ENCODE results near the gene CAPG. TPM values are rescaled to one million over a fixed set of nuclear protein-coding genes. Genes with fewer than 3 reads are reported as not detected.
A peak's percentile ranks its signal among the peaks of the same experiment; 100 is the strongest.

Gene CAPG
- total and polyA plus RNA-seq, 2 experiments from 2014 or later, result 13.0 to 14.0 TPM

- no peak overlapping the region for H3K4me3 ChIP-seq
- no peaks in the 10 kb centered on the region for H3K36me3 ChIP-seq
- TF ChIP-seq CTCF (IDR thresholded peaks at IDR 0.05; ENCODE audit: low read depth, low read length), result peak; percentile 95
- H3K4me1 ChIP-seq (ENCODE audit: low read depth), result peaks cover 21% of the 10 kb centered on the region
- no peaks in the 10 kb centered on the region for H3K9me3 ChIP-seq (ENCODE audit: low read depth)
- H3K27me3 ChIP-seq, result no peaks in the 10 kb centered on the region
- H3K27ac ChIP-seq, result peak overlapping the region; percentile 51
- peak; percentile 88 to 90 for DNase-seq (ENCODE audit: low read depth in 1 of 2, low spot score in 1 of 2)
Measured at GRCh38 chr2:85420536-85421259, 10.5 kb upstream of the CAPG start.

GRCh38 chr2:85419009-85419675 is 9.0 kb upstream of the CAPG start:
- Histone ChIP-seq H3K36me3 (no peaks in the 10 kb centered on the region), H3K9me3 (ENCODE audit: low read depth) (no peaks in the 10 kb centered on the region), H3K4me3 (peak overlapping the region; percentile 57), H3K27ac (peak overlapping the region; percentile 94), H3K27me3 (no peaks in the 10 kb centered on the region), H3K4me1 (ENCODE audit: low read depth) (peaks cover 21% of the 10 kb centered on the region)
- TF ChIP-seq CTCF (IDR thresholded peaks at IDR 0.05; ENCODE audit: low read depth, low read length), result no peak
- no peak for DNase-seq (ENCODE audit: low read depth in 1 of 2, low spot score in 1 of 2)

- Histone ChIP-seq H3K4me1 (ENCODE audit: low read depth) (peaks cover 21% of the 10 kb centered on the region), H3K27me3 (peaks cover 5% of the 10 kb centered on the region), H3K4me3 (peak within 1 kb of the TSS; percentile 57), H3K27ac (peak within 1 kb of the TSS; percentile 94), H3K36me3 (no peaks in the 10 kb centered on the region), H3K9me3 (ENCODE audit: low read depth) (no peaks in the 10 kb centered on the region)
- peak; percentile 88 to 92 for DNase-seq (ENCODE audit: low read depth in 1 of 2, low spot score in 1 of 2)
- no peak for TF ChIP-seq CTCF (IDR thresholded peaks at IDR 0.05; ENCODE audit: low read depth, low read length)
Measured at GRCh38 chr2:85418132-85419008, 8.2 kb upstream of the CAPG start, which contains the start of gene SH2D6. Gene SH2D6, plus strand, starts transcription at chr2:85418714. Its CDS starts 10,752 bp downstream, at chr2:85429466.

- TF ChIP-seq CTCF (IDR thresholded peaks at IDR 0.05; ENCODE audit: low read depth, low read length), result no peak
- Histone ChIP-seq H3K27me3 (peaks cover 7% of the 10 kb centered on the region), H3K4me3 (no peak overlapping the region), H3K9me3 (ENCODE audit: low read depth) (no peaks in the 10 kb centered on the region), H3K4me1 (ENCODE audit: low read depth) (peaks cover 14% of the 10 kb centered on the region), H3K36me3 (no peaks in the 10 kb centered on the region), H3K27ac (no peak overlapping the region)
- DNase-seq (ENCODE audit: low read depth in 1 of 2, low spot score in 1 of 2), result no peak
Measured at GRCh38 chr2:85415980-85416650, 5.9 kb upstream of the CAPG start.

Measured in cardiac muscle cell (in vitro differentiated cells and primary cell).